ENCODE data around the gene PGA5. TPM values are rescaled to one million over a fixed set of nuclear protein-coding genes. Genes with fewer than 3 reads are reported as not detected.

PGA5 gene
- total RNA-seq, 1 experiment from 2014 or later, result not detected

- intact Hi-C loops (cut with micrococcal nuclease; ENCODE audit: unreplicated experiment), result no loop called here
- no peaks in the 10 kb centered on the region for H3K4me1 ChIP-seq
- no peak overlapping the region for H3K4me3 ChIP-seq (ENCODE audit: low read depth, low read length)
- H3K27me3 ChIP-seq (replicated peaks; ENCODE audit: control insufficient read depth, insufficient read depth, low read length), result no peaks in the 10 kb centered on the region
- CTCF ChIA-PET, result no interaction called here
- Mint-ChIP-seq H3K27ac (ENCODE audit: unreplicated experiment) (no peak overlapping the region), H3K4me1 (ENCODE audit: low read depth, unreplicated experiment) (no peaks in the 10 kb centered on the region), H3K9me3 (ENCODE audit: unreplicated experiment) (no peaks in the 10 kb centered on the region), H3K27me3 (ENCODE audit: insufficient read depth, unreplicated experiment) (no peaks in the 10 kb centered on the region), H3K4me3 (ENCODE audit: unreplicated experiment) (no peak overlapping the region), H3K36me3 (ENCODE audit: insufficient read depth, unreplicated experiment) (no peaks in the 10 kb centered on the region)
- no peak for TF ChIP-seq CTCF (IDR thresholded peaks at IDR 0.05; ENCODE audit: insufficient read depth in 1 of 2, low read depth in 1 of 2, low read length in 1 of 2, severe bottlenecking in 1 of 2, unreplicated experiment in 1 of 2)
- POLR2A ChIA-PET, result no interaction called here
- no peaks in the 10 kb centered on the region for H3K9me3 ChIP-seq
- no TSS peak for BruUV-seq (replicated peaks)
- DNase-seq, result no peak
- H3K36me3 ChIP-seq (ENCODE audit: control insufficient read depth, insufficient read depth, low read length), result peaks cover 3% of the 10 kb centered on the region
Measured at GRCh38 chr11:61258546-61258945, 17.6 kb downstream of the PGA5 start.

- Mint-ChIP-seq H3K36me3 (ENCODE audit: insufficient read depth, unreplicated experiment) (no peaks in the 10 kb centered on the region), H3K27me3 (ENCODE audit: insufficient read depth, unreplicated experiment) (no peaks in the 10 kb centered on the region), H3K4me3 (ENCODE audit: unreplicated experiment) (no peak overlapping the region), H3K4me1 (ENCODE audit: low read depth, unreplicated experiment) (no peaks in the 10 kb centered on the region), H3K9me3 (ENCODE audit: unreplicated experiment) (no peaks in the 10 kb centered on the region), H3K27ac (ENCODE audit: unreplicated experiment) (no peak overlapping the region)
- ChIA-PET CTCF (no interaction called here), POLR2A (no interaction called here)
- Histone ChIP-seq H3K27me3 (replicated peaks; ENCODE audit: control insufficient read depth, insufficient read depth, low read length) (no peaks in the 10 kb centered on the region), H3K4me1 (no peaks in the 10 kb centered on the region), H3K36me3 (ENCODE audit: control insufficient read depth, insufficient read depth, low read length) (peaks cover 3% of the 10 kb centered on the region), H3K9me3 (no peaks in the 10 kb centered on the region), H3K4me3 (ENCODE audit: low read depth, low read length) (no peak overlapping the region)
- BruUV-seq (replicated peaks), result no TSS peak
- no peak for TF ChIP-seq CTCF (IDR thresholded peaks at IDR 0.05; ENCODE audit: insufficient read depth in 1 of 2, low read depth in 1 of 2, low read length in 1 of 2, severe bottlenecking in 1 of 2, unreplicated experiment in 1 of 2)
- intact Hi-C loops (cut with micrococcal nuclease; ENCODE audit: unreplicated experiment), result no loop called here
- no peak for DNase-seq
Measured at GRCh38 chr11:61259363-61259762, 18.4 kb downstream of the PGA5 start.

GRCh38 chr11:61264371-61264770, 23.4 kb downstream of the PGA5 start:
- no peaks in the 10 kb centered on the region for H3K27me3 Mint-ChIP-seq (ENCODE audit: insufficient read depth, unreplicated experiment)
- intact Hi-C loops (cut with micrococcal nuclease; ENCODE audit: unreplicated experiment), result no loop called here
- H3K4me3 ChIP-seq (ENCODE audit: low read depth, low read length), result no peak overlapping the region
- H3K36me3 Mint-ChIP-seq (ENCODE audit: insufficient read depth, unreplicated experiment), result no peaks in the 10 kb centered on the region
- H3K9me3 Mint-ChIP-seq (ENCODE audit: unreplicated experiment), result no peaks in the 10 kb centered on the region
- H3K4me3 Mint-ChIP-seq (ENCODE audit: unreplicated experiment), result no peak overlapping the region
- no peak overlapping the region for H3K27ac Mint-ChIP-seq (ENCODE audit: unreplicated experiment)
- peaks cover 5% of the 10 kb centered on the region for H3K4me1 ChIP-seq
- peaks cover 3% of the 10 kb centered on the region for H3K36me3 ChIP-seq (ENCODE audit: control insufficient read depth, insufficient read depth, low read length)
- BruUV-seq (replicated peaks), result no TSS peak
- H3K4me1 Mint-ChIP-seq (ENCODE audit: low read depth, unreplicated experiment), result no peaks in the 10 kb centered on the region
- no peak for DNase-seq
- CTCF ChIA-PET, result interaction anchor here (0.6 kb wide), 1 partner anchor 751 kb away, joined by 3 read pairs; no protein-coding TSS in a partner anchor
- TF ChIP-seq CTCF (IDR thresholded peaks at IDR 0.05; ENCODE audit: insufficient read depth in 1 of 2, low read depth in 1 of 2, low read length in 1 of 2, severe bottlenecking in 1 of 2, unreplicated experiment in 1 of 2), result no peak
- H3K9me3 ChIP-seq, result no peaks in the 10 kb centered on the region
- no peaks in the 10 kb centered on the region for H3K27me3 ChIP-seq (replicated peaks; ENCODE audit: control insufficient read depth, insufficient read depth, low read length)
- POLR2A ChIA-PET, result interaction anchor here (0.6 kb wide), 1 partner anchor 45 kb away, joined by 3 read pairs; no protein-coding TSS in a partner anchor
